ENCODE measurements around the gene DLGAP4. TPM values are rescaled to one million over a fixed set of nuclear protein-coding genes. Genes with fewer than 3 reads are reported as not detected.

DLGAP4 gene
- total and polyA plus RNA-seq, 7 donors: 53.5 to 151 (median 90.4) TPM

GRCh38 chr20:36352843-36353553, 46.9 kb downstream of the DLGAP4 start:
- ATAC-seq (no peak), DNase-seq (no peak)
- Histone ChIP-seq H3K27me3 (ENCODE audit: insufficient read depth in 3 of 3, low read length in 2 of 3) (peaks cover 0 to 5% (median 4%) of the 10 kb centered on the region in 3 donors), H3K36me3 (ENCODE audit: insufficient read depth in 1 of 2, low read depth in 1 of 2) (no peaks in the 10 kb centered on the region), H3K4me1 (no peaks in the 10 kb centered on the region), H3K27ac (no peak overlapping the region), H3K9me3 (no peaks in the 10 kb centered on the region), H3K4me3 (no peak overlapping the region)
- intact Hi-C loops (cut with DNase I): no loop called here
- TF ChIP-seq CTCF (IDR thresholded peaks at IDR 0.05): no peak
- WGBS, 3 donors: 54 to 62% (median 61%) methylated on average over 11 of the region's 11 CpGs

GRCh38 chr20:36353740-36354139, 47.6 kb downstream of the DLGAP4 start:
- no peak for TF ChIP-seq CTCF (IDR thresholded peaks at IDR 0.05)
- WGBS, 3 donors: 50 to 57% (median 54%) methylated on average over 6 to 9 of the region's 9 CpGs
- H3K4me1 ChIP-seq: no peaks in the 10 kb centered on the region
- no peak overlapping the region for H3K4me3 ChIP-seq
- no peak for DNase-seq
- peaks cover 0 to 8% (median 4%) of the 10 kb centered on the region in 3 donors for H3K27me3 ChIP-seq (ENCODE audit: insufficient read depth in 3 of 3, low read length in 2 of 3)
- no peak for ATAC-seq
- no peaks in the 10 kb centered on the region for H3K9me3 ChIP-seq
- no peaks in the 10 kb centered on the region for H3K36me3 ChIP-seq (ENCODE audit: insufficient read depth in 1 of 2, low read depth in 1 of 2)
- no peak overlapping the region for H3K27ac ChIP-seq
- intact Hi-C loops (cut with DNase I): no loop called here

- no peaks in the 10 kb centered on the region for H3K36me3 ChIP-seq (ENCODE audit: insufficient read depth in 1 of 2, low read depth in 1 of 2)
- no peaks in the 10 kb centered on the region for H3K4me1 ChIP-seq
- no peak overlapping the region for H3K4me3 ChIP-seq
- intact Hi-C loops (cut with DNase I): no loop called here
- H3K27me3 ChIP-seq (ENCODE audit: insufficient read depth in 3 of 3, low read length in 2 of 3): peaks cover 0 to 8% (median 4%) of the 10 kb centered on the region in 3 donors
- DNase-seq: no peak
- H3K27ac ChIP-seq: no peak overlapping the region
- ATAC-seq: no peak
- no peaks in the 10 kb centered on the region for H3K9me3 ChIP-seq
- no peak for TF ChIP-seq CTCF (IDR thresholded peaks at IDR 0.05)
- 79 to 85% (median 80%) methylated on average over 5 of the region's 5 CpGs for WGBS, 3 donors
Observed at GRCh38 chr20:36355469-36356171, 49.5 kb downstream of the DLGAP4 start.

GRCh38 chr20:36359668-36360406, 53.7 kb downstream of the DLGAP4 start:
- H3K27ac ChIP-seq: no peak overlapping the region
- intact Hi-C loops (cut with DNase I): no loop called here
- no peak overlapping the region for H3K4me3 ChIP-seq
- peaks cover 0 to 8% (median 2%) of the 10 kb centered on the region in 3 donors for H3K27me3 ChIP-seq (ENCODE audit: insufficient read depth in 3 of 3, low read length in 2 of 3)
- no peaks in the 10 kb centered on the region for H3K36me3 ChIP-seq (ENCODE audit: insufficient read depth in 1 of 2, low read depth in 1 of 2)
- ATAC-seq (no peak), DNase-seq (no peak)
- no peaks in the 10 kb centered on the region for H3K4me1 ChIP-seq
- no peaks in the 10 kb centered on the region for H3K9me3 ChIP-seq
- TF ChIP-seq CTCF (IDR thresholded peaks at IDR 0.05): no peak
- 78 to 81% (median 79%) methylated on average over 11 of the region's 11 CpGs for WGBS, 3 donors

All from psoas muscle (tissue), 8 donors.